HG03196 (cell line): Measurements from ENCODE around the gene KCNQ1.

ENCODE experiments used
- ATAC-seq: cut with Tn5 transposase; IDR thresholded peaks from one replicate; pipeline ENCODE4 v1.9.1; 2021; ENCODE audit not compliant: unreplicated experiment

The KCNQ1 gene

GRCh38 chr11:2739531-2740274 is 294.9 kb downstream of the KCNQ1 start:
- no peak for ATAC-seq

- no peak for ATAC-seq
Measured at GRCh38 chr11:2740275-2740940, 295.6 kb downstream of the KCNQ1 start.

GRCh38 chr11:2741006-2741376 is 296.2 kb downstream of the KCNQ1 start:
- ATAC-seq, result no peak

- ATAC-seq, result no peak
Measured at GRCh38 chr11:2741377-2742131, 296.7 kb downstream of the KCNQ1 start.

- no peak for ATAC-seq
Measured at GRCh38 chr11:2742201-2742600, 297.4 kb downstream of the KCNQ1 start.

- ATAC-seq, result no peak
Measured at GRCh38 chr11:2742611-2743426, 298.0 kb downstream of the KCNQ1 start.

GRCh38 chr11:2743427-2744110 is 298.8 kb downstream of the KCNQ1 start:
- ATAC-seq, result no peak

GRCh38 chr11:2744166-2744565 is 299.4 kb downstream of the KCNQ1 start:
- no peak for ATAC-seq

- no peak for ATAC-seq
Measured at GRCh38 chr11:2745511-2745910, 300.7 kb downstream of the KCNQ1 start.

GRCh38 chr11:2746401-2747247 is 301.8 kb downstream of the KCNQ1 start:
- no peak for ATAC-seq

GRCh38 chr11:2747248-2748027 is 302.6 kb downstream of the KCNQ1 start:
- no peak for ATAC-seq

- ATAC-seq, result no peak
Measured at GRCh38 chr11:2748061-2748813, 303.4 kb downstream of the KCNQ1 start.

- ATAC-seq, result no peak
Measured at GRCh38 chr11:2748814-2749554, 304.2 kb downstream of the KCNQ1 start.

GRCh38 chr11:2750101-2750681 is 305.4 kb downstream of the KCNQ1 start:
- ATAC-seq, result no peak

GRCh38 chr11:2750682-2751522 is 306.1 kb downstream of the KCNQ1 start:
- ATAC-seq, result no peak

GRCh38 chr11:2751523-2752203 is 306.9 kb downstream of the KCNQ1 start:
- no peak for ATAC-seq
